ENCODE measurements around the gene IWS1. TPM values are rescaled to one million over a fixed set of nuclear protein-coding genes. Genes with fewer than 3 reads are reported as not detected.

Gene IWS1
- total and polyA plus RNA-seq, 9 of the 15 experiments (the other 6 are each of a cell fraction or from before 2014, with no cell fraction given) = 20.8 to 67.2 (median 46.6) TPM

GRCh38 chr2:127455566-127456493 is 70.5 kb downstream of the IWS1 start:
- ATAC-seq (no peak), FAIRE-seq (no peak), DNase-seq (ENCODE audit: extremely low read depth in 1 of 4, low spot score in 3 of 4) (no peak)
- BruUV-seq (replicated peaks) = no TSS peak
- H3K9ac ChIP-seq (ENCODE audit: insufficient read depth in 1 of 2, low read depth in 2 of 2, low read length in 2 of 2) = no peak overlapping the region
- H3K9me3 ChIP-seq (replicated peaks; ENCODE audit: control insufficient read depth, insufficient read depth, low read depth, low read length) = no peaks in the 10 kb centered on the region
- no peak overlapping the region for H3K4me2 ChIP-seq (ENCODE audit: insufficient read depth, low read length)
- H2AFZ ChIP-seq (ENCODE audit: low read depth, low read length) = no peak overlapping the region
- no peak overlapping the region for H3K27ac ChIP-seq (ENCODE audit: extremely low read depth, low read depth, low read length)
- WGBS (ENCODE audit: insufficient coverage, low coverage, missing lambda C conversion rate) = 21% methylated on average over 13 of the region's 13 CpGs
- H3K36me3 ChIP-seq (ENCODE audit: control insufficient read depth, insufficient read depth, low read length) = no peaks in the 10 kb centered on the region
- in situ Hi-C loops (cut with MboI) (loop anchor here (10.0 kb wide), 1 partner anchor 251 kb away; no protein-coding TSS in a partner anchor), intact Hi-C loops (cut with micrococcal nuclease) (no loop called here)
- H3K27me3 ChIP-seq (ENCODE audit: control insufficient read depth in 2 of 2, insufficient read depth in 2 of 2, low read length in 2 of 2) = peaks cover 0 to 14% of the 10 kb centered on the region in 2 experiments; a peak in 2 of 5 replicates
- ChIA-PET CTCF (ENCODE audit: low intra/inter-chr PET ratio) (interaction anchor here (0.6 kb wide), 1 partner anchor 131 kb away, joined by 3 read pairs; no protein-coding TSS in a partner anchor), POLR2A (interaction anchor here (1.2 kb wide), 2 partner anchors 11 to 162 kb away, joined by 4 to 6 read pairs; partner anchors contain the start of gene ERCC3)
- no peak overlapping the region for H3K4me3 ChIP-seq
- H3K9me1 ChIP-seq (ENCODE audit: control insufficient read depth, insufficient read depth, low read length) = no peaks in the 10 kb centered on the region
- H3K79me2 ChIP-seq (ENCODE audit: control insufficient read depth, insufficient read depth, low read length) = no peaks in the 10 kb centered on the region
- no peaks in the 10 kb centered on the region for H4K20me1 ChIP-seq (replicated peaks; ENCODE audit: control insufficient read depth, insufficient read depth, low read length)
- H3K4me1 ChIP-seq (replicated peaks in 1 of 2; ENCODE audit: control insufficient read depth in 2 of 2, insufficient read depth in 2 of 2, low read length in 2 of 2) = no peaks in the 10 kb centered on the region; a peak in 1 of 5 replicates
- TF ChIP-seq GTF3C2 (IDR thresholded peaks at IDR 0.05; ENCODE audit: borderline replicate concordance, extremely low read depth, insufficient read length) (no peak), SMAD1 (IDR thresholded peaks at IDR 0.05; ENCODE audit: low read depth, low read length, partially characterized antibody) (no peak), ARID1B (IDR thresholded peaks at IDR 0.05) (no peak), ZNF24 (IDR thresholded peaks at IDR 0.05) (no peak), HEY1 (CRISPR knock-in tag; IDR thresholded peaks at IDR 0.05; ENCODE audit: borderline replicate concordance) (no peak), PCBP1 (IDR thresholded peaks at IDR 0.05; ENCODE audit: low read depth, low read length, poor library complexity, severe bottlenecking) (no peak), ZSCAN32 (CRISPR knock-in tag; IDR thresholded peaks at IDR 0.05) (no peak), ZNF551 (CRISPR knock-in tag; IDR thresholded peaks at IDR 0.05) (no peak), STAT5B (CRISPR knock-in tag; IDR thresholded peaks at IDR 0.05) (no peak), ATF1 (CRISPR knock-in tag; IDR thresholded peaks at IDR 0.05) (no peak), ATF1 (tag; IDR thresholded peaks at IDR 0.05) (no peak)
- TF ChIP-seq, protein P1, sequence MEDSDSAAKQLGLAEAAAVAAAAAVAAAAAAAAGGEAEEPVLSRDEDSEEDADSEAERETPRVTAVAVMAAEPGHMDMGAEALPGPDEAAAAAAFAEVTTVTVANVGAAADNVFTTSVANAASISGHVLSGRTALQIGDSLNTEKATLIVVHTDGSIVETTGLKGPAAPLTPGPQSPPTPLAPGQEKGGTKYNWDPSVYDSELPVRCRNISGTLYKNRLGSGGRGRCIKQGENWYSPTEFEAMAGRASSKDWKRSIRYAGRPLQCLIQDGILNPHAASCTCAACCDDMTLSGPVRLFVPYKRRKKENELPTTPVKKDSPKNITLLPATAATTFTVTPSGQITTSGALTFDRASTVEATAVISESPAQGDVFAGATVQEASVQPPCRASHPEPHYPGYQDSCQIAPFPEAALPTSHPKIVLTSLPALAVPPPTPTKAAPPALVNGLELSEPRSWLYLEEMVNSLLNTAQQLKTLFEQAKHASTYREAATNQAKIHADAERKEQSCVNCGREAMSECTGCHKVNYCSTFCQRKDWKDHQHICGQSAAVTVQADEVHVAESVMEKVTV (CRISPR knock-in tag; IDR thresholded peaks at IDR 0.05) = no peak
